Fibroblast of the aortic adventitia (primary cell): ENCODE results near the gene MPPED2. TPM values are rescaled to one million over a fixed set of nuclear protein-coding genes. Genes with fewer than 3 reads are reported as not detected.

Experiments used
- DNase-seq: peaks from one replicate; pipeline ENCODE4 v3.0.0-alpha.2; 2010; ENCODE audit warnings: low read depth
- H3K4me3 ChIP-seq: 2 replicates; pipeline ENCODE4 v1.5.1; 2011; ENCODE audit warnings: low read depth, mild to moderate bottlenecking, control low read depth, low read length, moderate library complexity
- total RNA-seq: library from RNA; depleted of rRNA; stranded (reverse); fragments of >200 nt; gene quantifications from 2 replicates; pipeline ENCODE4 v1.2.3, GENCODE V29; 2012; ENCODE audit warnings: low replicate concordance
- TF ChIP-seq, protein P1 (sequence below): IDR thresholded peaks from 2 replicates; pipeline ENCODE4 v1.5.1; 2011; ENCODE audit warnings: mild to moderate bottlenecking, low read length, control low read depth, inconsistent platforms; ENCODE audit not compliant: insufficient read depth

MPPED2 gene, protein sequence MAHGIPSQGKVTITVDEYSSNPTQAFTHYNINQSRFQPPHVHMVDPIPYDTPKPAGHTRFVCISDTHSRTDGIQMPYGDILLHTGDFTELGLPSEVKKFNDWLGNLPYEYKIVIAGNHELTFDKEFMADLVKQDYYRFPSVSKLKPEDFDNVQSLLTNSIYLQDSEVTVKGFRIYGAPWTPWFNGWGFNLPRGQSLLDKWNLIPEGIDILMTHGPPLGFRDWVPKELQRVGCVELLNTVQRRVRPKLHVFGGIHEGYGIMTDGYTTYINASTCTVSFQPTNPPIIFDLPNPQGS
- total RNA-seq = 0.18 TPM in 1 of 2 replicates, not detected in the other

DNA sequence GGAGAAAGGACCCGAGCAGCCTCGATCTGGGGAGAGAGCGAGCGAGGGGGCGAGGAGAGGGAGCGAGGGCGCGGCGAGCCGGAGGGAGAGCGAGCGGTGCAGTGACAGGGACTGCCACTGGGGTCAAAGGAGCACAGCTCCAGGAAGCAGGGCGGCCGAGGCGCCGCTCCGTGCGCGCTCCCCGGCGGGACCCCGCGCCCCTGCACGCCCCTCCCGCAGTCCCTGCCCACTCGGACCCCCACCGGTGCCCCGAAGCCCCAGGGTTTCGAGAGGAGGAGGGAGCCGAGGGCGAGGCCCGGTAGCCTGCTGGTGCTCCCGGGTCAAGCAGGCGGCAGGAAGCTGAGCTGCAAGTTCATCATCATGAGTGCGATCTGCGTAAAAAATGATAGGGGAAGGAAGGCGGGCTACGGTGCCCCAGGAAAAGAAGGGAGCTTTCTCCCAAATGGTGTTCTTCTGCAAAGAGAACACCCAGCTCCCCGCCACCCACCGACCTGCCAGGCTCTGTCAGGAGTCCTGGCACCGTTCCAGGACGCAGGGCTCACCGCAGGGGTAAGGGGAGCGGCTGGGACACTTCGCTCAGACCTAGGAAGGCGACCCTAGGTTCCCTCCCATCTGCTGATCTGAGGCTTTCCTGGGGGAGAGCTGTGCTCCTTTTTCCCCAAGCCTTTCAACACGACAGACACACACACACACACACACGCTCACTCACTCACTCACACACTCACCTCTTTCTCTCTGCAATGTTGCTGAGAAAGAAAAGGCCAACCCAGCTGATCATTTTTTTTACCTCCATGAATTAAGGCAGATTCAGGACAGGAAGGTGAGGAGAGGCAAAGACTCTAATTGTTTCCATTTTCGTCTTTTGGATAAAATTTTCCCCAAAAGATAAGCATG is at the start of gene MPPED2:
Gene MPPED2 (minus strand): TSS at position 103 of the 894 bp plus-strand sequence. CDS start 5,980 bp downstream, outside the sequence.
- H3K4me3 ChIP-seq = peak within 1 kb of the TSS; percentile 41
- TF ChIP-seq, protein P1, sequence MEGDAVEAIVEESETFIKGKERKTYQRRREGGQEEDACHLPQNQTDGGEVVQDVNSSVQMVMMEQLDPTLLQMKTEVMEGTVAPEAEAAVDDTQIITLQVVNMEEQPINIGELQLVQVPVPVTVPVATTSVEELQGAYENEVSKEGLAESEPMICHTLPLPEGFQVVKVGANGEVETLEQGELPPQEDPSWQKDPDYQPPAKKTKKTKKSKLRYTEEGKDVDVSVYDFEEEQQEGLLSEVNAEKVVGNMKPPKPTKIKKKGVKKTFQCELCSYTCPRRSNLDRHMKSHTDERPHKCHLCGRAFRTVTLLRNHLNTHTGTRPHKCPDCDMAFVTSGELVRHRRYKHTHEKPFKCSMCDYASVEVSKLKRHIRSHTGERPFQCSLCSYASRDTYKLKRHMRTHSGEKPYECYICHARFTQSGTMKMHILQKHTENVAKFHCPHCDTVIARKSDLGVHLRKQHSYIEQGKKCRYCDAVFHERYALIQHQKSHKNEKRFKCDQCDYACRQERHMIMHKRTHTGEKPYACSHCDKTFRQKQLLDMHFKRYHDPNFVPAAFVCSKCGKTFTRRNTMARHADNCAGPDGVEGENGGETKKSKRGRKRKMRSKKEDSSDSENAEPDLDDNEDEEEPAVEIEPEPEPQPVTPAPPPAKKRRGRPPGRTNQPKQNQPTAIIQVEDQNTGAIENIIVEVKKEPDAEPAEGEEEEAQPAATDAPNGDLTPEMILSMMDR = no peak
- peak; percentile 2 for DNase-seq

DNA sequence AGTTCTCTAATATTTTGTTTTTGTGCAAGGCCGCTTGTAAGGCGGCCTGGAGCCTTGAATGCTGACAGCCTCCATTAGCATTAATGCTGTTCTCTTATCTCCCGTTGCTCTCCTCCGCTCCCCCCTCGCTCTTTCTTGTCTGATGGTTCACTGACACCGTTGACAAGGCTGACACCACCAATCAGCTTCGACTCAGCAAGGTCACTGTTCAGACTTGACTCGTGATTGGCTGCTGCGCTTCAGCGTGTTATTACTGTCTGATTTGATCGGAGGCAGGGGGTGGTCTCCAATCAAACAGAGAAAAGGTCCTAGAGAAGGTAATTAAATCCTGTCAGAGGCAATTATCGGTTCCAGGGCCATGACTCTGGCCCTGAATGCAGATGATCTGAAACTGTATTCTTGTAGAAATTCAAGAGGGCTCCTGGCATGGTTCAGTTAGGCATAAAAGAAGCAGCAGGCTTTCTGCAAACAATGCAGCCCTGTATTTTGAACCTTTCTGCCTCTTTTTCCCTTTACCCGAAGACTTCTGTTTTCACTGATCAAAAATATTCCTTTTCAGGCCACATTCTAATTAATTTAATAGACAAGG is 49.3 kb upstream of the MPPED2 start:
- H3K4me3 ChIP-seq = no peak overlapping the region
- TF ChIP-seq, protein P1 = no peak
- no peak for DNase-seq

DNA sequence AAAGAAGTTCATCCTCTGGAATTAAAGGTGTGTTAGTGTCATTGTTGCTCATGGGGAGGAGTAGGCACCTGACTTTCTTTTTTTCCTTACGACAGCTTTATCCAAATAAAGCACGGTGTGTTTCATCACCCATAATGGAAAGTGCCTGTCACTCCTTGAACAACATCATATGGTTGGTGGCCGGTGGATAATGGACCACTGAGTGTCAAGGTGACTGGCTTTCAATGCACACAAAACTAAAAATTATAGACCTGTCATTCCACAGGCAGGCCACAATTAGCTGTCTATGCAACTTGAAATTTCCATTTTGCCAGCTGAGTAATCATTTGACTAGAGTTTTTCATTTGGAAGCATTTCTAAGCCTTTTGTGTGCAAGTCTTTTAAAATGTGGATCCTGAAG is 45.0 kb upstream of the MPPED2 start:
- H3K4me3 ChIP-seq = no peak overlapping the region
- no peak for DNase-seq
- TF ChIP-seq, protein P1 = no peak

DNA sequence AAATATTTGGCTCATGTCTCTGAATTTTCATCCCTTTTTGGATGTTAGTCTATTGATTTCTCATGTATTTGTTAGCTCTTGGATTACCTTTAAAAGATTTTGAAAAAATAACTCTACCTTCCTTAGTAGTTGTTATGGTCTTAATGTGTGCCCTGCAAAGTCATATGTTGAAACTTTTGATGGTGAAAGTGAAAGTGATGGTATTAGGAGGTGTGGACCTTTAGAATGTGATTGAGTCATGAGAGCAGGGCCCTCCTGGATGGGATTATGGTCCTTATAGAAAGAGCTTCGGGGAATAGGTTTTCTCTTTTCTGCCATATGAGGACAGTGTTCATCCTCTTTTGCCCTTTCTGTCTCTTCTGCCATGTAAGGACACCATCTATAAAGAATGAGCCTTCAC is 33.6 kb upstream of the MPPED2 start:
- H3K4me3 ChIP-seq = no peak overlapping the region

DNA sequence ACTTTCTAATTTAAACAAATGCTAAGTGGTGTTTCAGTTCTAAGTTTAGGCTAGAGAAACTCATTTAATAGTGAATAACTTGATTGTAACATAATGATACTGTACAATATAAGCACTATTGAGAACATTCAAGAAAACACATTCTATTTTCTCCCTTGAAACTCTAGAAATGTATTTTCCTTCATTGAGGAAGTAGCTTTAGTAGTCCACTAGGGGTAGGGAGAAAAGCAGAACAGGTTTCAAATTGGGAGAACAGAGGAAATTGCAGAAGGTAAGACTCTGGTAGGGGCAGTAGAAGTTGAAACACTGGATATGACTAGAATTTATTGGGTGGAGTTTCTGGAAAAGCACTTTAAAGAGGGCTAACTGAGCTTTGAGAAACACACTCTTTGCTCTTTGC is 31.6 kb upstream of the MPPED2 start:
- H3K4me3 ChIP-seq = no peak overlapping the region
- no peak for DNase-seq
- TF ChIP-seq, protein P1 = no peak

More for the DNA sequence above, 33.6 kb upstream of the MPPED2 start:
- TF ChIP-seq, protein P1 = no peak
- DNase-seq = no peak

DNA sequence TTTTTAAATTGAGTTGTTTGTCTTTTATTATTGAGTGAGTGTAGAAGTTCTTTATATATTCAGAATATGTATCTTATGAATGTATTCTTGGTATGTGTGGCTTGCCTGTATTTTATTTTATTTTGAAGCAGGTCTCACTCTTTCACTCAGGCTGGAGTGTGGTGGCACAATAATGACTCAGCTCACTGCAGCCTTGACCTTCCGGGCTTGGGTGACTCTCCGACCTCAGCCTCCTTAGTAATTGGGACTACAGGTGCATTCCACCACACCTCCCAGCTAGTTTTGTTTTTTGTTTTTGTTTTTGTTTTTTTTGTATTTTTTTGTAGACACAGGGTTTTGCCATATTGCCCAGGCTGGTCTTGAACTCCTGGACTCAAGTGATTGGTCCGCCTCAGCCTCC is 24.5 kb upstream of the MPPED2 start:
- H3K4me3 ChIP-seq = no peak overlapping the region
- TF ChIP-seq, protein P1 = no peak
- no peak for DNase-seq
